ENCODE data around the gene WNT2. TPM values are rescaled to one million over a fixed set of nuclear protein-coding genes. Genes with fewer than 3 reads are reported as not detected.

WNT2 gene
- total RNA-seq, 1 experiment from 2014 or later: not detected

- no peak overlapping the region for H3K4me3 ChIP-seq (ENCODE audit: low read depth, low read length)
- H3K36me3 ChIP-seq (ENCODE audit: control insufficient read depth, insufficient read depth, low read length): no peaks in the 10 kb centered on the region
- intact Hi-C loops (cut with micrococcal nuclease; ENCODE audit: unreplicated experiment): loop anchor here (1.0 kb wide), 1 partner anchor 125 kb away; no protein-coding TSS in a partner anchor
- H3K9me3 Mint-ChIP-seq (ENCODE audit: unreplicated experiment): no peaks in the 10 kb centered on the region
- peaks cover 24% of the 10 kb centered on the region for H3K27me3 Mint-ChIP-seq (ENCODE audit: insufficient read depth, unreplicated experiment)
- TF ChIP-seq CTCF (IDR thresholded peaks at IDR 0.05; ENCODE audit: insufficient read depth in 1 of 2, low read depth in 1 of 2, low read length in 1 of 2, severe bottlenecking in 1 of 2, unreplicated experiment in 1 of 2): no peak
- BruUV-seq (replicated peaks): no TSS peak
- H3K4me1 Mint-ChIP-seq (ENCODE audit: low read depth, unreplicated experiment): peaks cover 8% of the 10 kb centered on the region
- no peak for DNase-seq
- no peaks in the 10 kb centered on the region for H3K36me3 Mint-ChIP-seq (ENCODE audit: insufficient read depth, unreplicated experiment)
- H3K4me3 Mint-ChIP-seq (ENCODE audit: unreplicated experiment): no peak overlapping the region
- POLR2A ChIA-PET: interaction anchor here (0.5 kb wide), 1 partner anchor 137 kb away, joined by 3 read pairs; no protein-coding TSS in a partner anchor
- H3K4me1 ChIP-seq: no peaks in the 10 kb centered on the region
- H3K27ac Mint-ChIP-seq (ENCODE audit: unreplicated experiment): no peak overlapping the region
- no peaks in the 10 kb centered on the region for H3K27me3 ChIP-seq (replicated peaks; ENCODE audit: control insufficient read depth, insufficient read depth, low read length)
- no peaks in the 10 kb centered on the region; the same call in 1 of the 2 replicates for H3K9me3 ChIP-seq
- CTCF ChIA-PET: interaction anchor here (1.1 kb wide), 1 partner anchor 125 kb away, joined by 4 read pairs; no protein-coding TSS in a partner anchor
Observed at GRCh38 chr7:117338020-117338419, 15.2 kb upstream of the WNT2 start.

- CTCF ChIA-PET: no interaction called here
- Histone ChIP-seq H3K27me3 (replicated peaks; ENCODE audit: control insufficient read depth, insufficient read depth, low read length) (no peaks in the 10 kb centered on the region), H3K4me1 (no peaks in the 10 kb centered on the region), H3K36me3 (ENCODE audit: control insufficient read depth, insufficient read depth, low read length) (no peaks in the 10 kb centered on the region), H3K9me3 (no peaks in the 10 kb centered on the region), H3K4me3 (ENCODE audit: low read depth, low read length) (no peak overlapping the region)
- POLR2A ChIA-PET: no interaction called here
- Mint-ChIP-seq H3K4me3 (ENCODE audit: unreplicated experiment) (no peak overlapping the region), H3K9me3 (ENCODE audit: unreplicated experiment) (peaks cover 10% of the 10 kb centered on the region), H3K27ac (ENCODE audit: unreplicated experiment) (no peak overlapping the region), H3K4me1 (ENCODE audit: low read depth, unreplicated experiment) (peaks cover 8% of the 10 kb centered on the region), H3K27me3 (ENCODE audit: insufficient read depth, unreplicated experiment) (peaks cover 26% of the 10 kb centered on the region), H3K36me3 (ENCODE audit: insufficient read depth, unreplicated experiment) (no peaks in the 10 kb centered on the region)
- peak; percentile 25 to 30 for TF ChIP-seq CTCF (IDR thresholded peaks at IDR 0.05; ENCODE audit: insufficient read depth in 1 of 2, low read depth in 1 of 2, low read length in 1 of 2, severe bottlenecking in 1 of 2, unreplicated experiment in 1 of 2)
- DNase-seq: no peak
- no TSS peak for BruUV-seq (replicated peaks)
- intact Hi-C loops (cut with micrococcal nuclease; ENCODE audit: unreplicated experiment): no loop called here
Observed at GRCh38 chr7:117333168-117333567, 10.3 kb upstream of the WNT2 start.

GRCh38 chr7:117332031-117332430, 9.2 kb upstream of the WNT2 start:
- DNase-seq: no peak
- no peak for TF ChIP-seq CTCF (IDR thresholded peaks at IDR 0.05; ENCODE audit: insufficient read depth in 1 of 2, low read depth in 1 of 2, low read length in 1 of 2, severe bottlenecking in 1 of 2, unreplicated experiment in 1 of 2)
- Histone ChIP-seq H3K9me3 (peaks cover 9% of the 10 kb centered on the region), H3K4me3 (ENCODE audit: low read depth, low read length) (no peak overlapping the region), H3K4me1 (no peaks in the 10 kb centered on the region), H3K36me3 (ENCODE audit: control insufficient read depth, insufficient read depth, low read length) (no peaks in the 10 kb centered on the region), H3K27me3 (replicated peaks; ENCODE audit: control insufficient read depth, insufficient read depth, low read length) (no peaks in the 10 kb centered on the region)
- BruUV-seq (replicated peaks): no TSS peak
- ChIA-PET POLR2A (no interaction called here), CTCF (no interaction called here)
- no peaks in the 10 kb centered on the region for H3K36me3 Mint-ChIP-seq (ENCODE audit: insufficient read depth, unreplicated experiment)
- H3K27ac Mint-ChIP-seq (ENCODE audit: unreplicated experiment): no peak overlapping the region
- H3K4me1 Mint-ChIP-seq (ENCODE audit: low read depth, unreplicated experiment): peaks cover 5% of the 10 kb centered on the region
- peaks cover 14% of the 10 kb centered on the region for H3K9me3 Mint-ChIP-seq (ENCODE audit: unreplicated experiment)
- H3K4me3 Mint-ChIP-seq (ENCODE audit: unreplicated experiment): no peak overlapping the region
- intact Hi-C loops (cut with micrococcal nuclease; ENCODE audit: unreplicated experiment): no loop called here
- H3K27me3 Mint-ChIP-seq (ENCODE audit: insufficient read depth, unreplicated experiment): peaks cover 22% of the 10 kb centered on the region

Data from Caco-2 (cell line).